COR-L47 (cell line): Measurements from ENCODE around the gene COTL1.
A peak's percentile ranks its signal among the peaks of the same experiment; 100 is the strongest.
"Not testable (repeated sequence)": the region's sequence is repeated elsewhere in the genome, so short reads cannot be mapped to it uniquely, and the experiment has no call there.

Source experiments
- DNase-seq: peaks from one replicate; lab custom pipeline; 2025; lab: John Stamatoyannopoulos, UW

Gene COTL1

GRCh38 chr16:84643180-84643583 is 25.3 kb upstream of the COTL1 start:
- DNase-seq, result peak; percentile 73

DNA sequence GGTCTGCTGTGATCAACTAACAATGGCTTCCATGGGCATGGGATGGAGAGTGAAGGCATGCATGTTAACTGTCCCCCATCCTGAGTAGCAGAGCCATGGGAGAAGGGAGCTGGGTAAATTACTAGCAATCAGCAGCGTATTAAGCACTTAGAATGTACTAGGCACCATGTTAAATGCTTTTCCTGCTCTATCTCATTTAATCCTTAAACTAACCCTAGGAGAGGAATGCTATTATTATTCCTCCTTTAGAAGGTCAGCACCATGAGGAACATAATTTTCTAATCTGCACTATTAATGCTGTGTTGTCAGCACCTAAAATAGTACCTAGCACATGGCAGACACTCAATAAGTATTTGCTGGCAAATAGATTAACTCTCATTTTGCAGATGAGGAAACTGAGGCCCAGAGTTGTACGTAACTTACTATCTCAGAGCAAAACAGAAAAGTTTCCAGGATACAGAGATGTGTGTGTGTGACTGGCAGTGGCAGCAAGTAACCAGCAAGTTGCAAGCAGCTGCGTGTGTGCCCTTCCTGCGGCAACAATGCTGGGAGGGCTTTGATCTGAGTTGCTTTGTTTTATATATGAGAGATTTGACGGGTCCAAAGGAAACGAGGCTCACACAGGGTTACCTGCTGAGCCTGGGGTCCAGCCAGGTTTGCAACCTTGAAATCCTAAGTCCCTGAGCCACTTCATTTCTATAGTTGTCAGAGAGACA is 23.9 kb upstream of the COTL1 start:
- DNase-seq, result no peak

DNA sequence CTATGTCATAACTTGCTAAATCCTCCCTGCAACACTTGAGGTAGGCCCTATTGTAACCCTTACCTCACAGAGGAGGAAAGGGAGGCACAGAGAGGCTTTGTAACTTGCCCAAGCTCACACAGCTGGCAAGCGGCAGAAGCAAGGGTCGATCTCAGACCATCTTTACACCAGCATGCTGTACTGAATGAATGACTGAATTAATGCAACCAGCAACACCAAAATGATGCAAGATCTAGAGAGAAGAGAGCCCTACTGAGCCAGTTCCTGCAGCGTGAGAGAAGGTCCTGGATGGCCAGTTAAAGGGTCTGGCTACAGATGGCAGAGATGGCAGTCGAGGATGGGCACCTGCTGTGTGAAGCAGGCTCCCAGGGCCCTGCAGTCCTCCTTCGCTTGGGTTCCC is 22.3 kb upstream of the COTL1 start:
- no peak for DNase-seq

- DNase-seq, result no peak
Measured at GRCh38 chr16:84638231-84638806, 20.4 kb upstream of the COTL1 start.

DNA sequence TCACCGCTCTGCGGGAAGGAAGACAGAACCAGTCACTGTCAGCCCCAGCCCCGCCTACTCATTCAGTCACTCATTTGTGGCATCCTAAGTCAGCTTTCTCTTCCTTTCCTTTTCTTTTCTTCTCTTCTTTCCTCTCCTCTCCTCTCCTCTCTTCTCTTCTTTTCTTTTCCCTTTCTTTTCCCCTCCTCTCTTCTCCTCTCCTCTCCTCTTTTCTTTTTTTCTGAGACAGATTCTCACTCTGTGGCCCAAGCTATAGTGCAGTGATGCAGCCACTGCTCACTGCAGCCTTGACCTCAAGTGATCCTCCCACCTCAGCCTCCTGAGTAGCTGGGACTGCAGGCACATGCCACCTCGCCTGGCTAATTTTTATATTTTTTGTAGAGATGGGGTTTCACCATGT is 19.8 kb upstream of the COTL1 start:
- DNase-seq, result no peak

DNA sequence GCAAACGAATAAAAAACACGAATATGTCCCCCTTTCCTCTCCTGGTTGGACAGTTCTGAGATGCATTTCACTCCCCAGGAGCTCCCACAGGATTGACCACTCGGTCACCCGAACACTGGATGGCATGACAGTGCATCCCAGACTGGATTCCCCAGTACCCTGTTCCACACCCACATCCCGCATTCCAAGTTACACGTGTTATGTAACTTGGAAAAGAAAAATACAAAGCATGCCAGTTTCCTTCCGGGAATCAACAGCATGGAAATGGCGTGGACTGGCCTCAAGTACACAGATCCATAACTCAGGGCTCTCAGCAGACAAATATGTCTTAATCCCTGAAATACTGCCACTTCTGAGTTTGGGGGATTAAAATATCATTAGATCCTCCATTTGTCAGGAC is 17.8 kb upstream of the COTL1 start:
- no peak for DNase-seq

- DNase-seq, result no peak
Measured at GRCh38 chr16:84633622-84634021, 15.7 kb upstream of the COTL1 start.

GRCh38 chr16:84632862-84633261 is 15.0 kb upstream of the COTL1 start:
- DNase-seq, result not testable (repeated sequence)

DNA sequence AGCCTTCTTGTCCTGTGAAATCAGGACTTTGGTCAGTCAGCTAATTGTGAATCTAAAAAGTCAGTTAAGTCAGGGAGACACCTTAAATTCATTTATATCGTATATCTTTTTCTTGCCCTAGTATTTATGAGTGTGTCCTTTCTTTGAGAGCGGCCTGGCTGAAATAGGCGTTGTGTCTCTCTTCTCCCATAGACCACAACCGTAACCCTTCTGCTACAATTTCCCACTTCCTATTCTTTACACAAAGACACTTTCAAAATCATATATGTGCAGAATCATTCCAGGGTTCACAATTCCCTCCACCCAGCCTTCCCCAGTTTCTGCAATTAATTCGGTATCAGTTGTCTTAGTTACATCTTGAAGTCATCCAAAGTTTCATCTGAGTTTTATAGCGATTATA is 14.0 kb upstream of the COTL1 start:
- DNase-seq, result no peak

GRCh38 chr16:84631153-84631466 is 13.2 kb upstream of the COTL1 start:
- DNase-seq, result no peak

GRCh38 chr16:84630446-84631152 is 12.7 kb upstream of the COTL1 start:
- no peak for DNase-seq

GRCh38 chr16:84630009-84630408 is 12.1 kb upstream of the COTL1 start:
- no peak for DNase-seq

DNA sequence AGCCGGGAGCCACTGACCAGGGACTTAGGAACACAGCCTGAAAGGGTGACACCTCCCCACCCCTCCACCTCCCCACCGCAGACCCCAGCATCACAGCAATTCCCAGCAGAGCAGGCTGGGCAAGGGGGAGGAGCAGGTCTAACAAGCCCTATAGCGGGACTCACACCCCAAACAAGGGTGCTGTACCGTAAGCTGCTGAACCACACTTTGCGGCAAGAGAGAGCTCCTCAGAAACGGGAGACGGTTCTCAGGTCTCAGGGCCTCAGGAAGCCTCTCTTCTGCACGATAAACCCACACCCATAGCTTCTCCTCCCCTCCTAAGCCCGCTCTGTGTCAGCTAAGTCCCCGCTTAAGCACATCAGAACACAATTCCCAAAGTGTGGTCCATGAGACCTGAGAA is 11.7 kb upstream of the COTL1 start:
- no peak for DNase-seq

- DNase-seq, result no peak
Measured at GRCh38 chr16:84628226-84628731, 10.4 kb upstream of the COTL1 start.

DNA sequence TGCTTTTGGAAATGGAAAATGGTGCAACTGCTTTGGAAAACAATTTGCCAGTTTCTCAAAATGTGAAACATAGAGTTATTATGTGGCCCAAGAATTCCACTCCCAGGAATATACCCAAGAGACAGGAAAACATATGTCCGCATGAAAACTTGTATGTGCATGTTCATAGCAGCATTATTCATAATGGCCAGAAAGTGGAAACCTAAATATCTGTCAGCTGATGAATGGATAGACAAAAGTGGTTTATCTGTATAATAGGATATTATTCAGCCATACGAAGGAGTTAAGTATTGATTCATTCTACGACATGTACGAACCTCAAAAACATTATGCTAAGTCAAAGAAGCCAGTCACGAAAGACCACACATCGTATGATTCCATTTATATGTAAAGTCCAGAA is 7.7 kb upstream of the COTL1 start:
- no peak for DNase-seq

GRCh38 chr16:84620913-84621312 is 3.0 kb upstream of the COTL1 start:
- not testable (repeated sequence) for DNase-seq

DNA sequence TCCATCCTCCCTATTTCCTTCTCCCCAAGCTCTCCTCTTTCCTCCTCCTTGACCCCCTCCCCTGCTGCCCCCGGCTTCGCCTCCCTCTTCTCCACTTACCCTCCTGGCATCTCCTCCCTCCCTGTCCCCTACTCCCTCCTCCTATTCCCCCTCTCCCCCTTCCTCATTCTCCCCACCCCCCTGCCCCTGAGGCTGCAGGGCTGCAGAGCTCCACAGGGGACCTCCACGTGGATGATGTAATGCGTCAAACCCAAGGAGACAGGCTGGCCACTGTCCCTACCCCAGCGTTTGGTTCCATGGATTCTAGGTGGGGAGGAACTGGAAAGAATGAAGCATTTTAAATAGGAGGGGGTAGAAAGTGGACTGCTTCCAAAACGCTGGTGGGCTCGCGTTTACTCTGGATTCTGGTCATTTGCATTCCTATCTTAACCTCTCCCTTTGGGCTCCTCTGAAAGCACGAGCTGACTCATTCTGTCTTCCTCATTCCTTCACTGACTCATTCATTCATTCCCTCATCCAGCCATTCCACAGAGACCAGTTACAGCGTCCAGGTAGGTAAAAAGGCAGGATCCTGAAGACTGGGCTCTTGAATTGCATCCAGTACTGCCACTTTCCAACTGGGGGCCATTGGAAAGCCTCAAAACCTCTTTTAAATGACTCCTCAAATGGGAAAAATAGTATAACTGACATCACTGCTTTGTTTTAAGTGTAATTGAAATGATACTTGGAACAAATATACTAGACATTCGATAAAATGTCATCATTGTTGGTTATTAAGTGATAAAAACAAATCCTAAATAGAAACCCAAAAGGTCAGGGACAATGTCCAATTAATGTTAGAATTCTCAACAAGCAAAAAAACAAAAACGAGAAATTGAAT is 943 bp upstream of the COTL1 start:
- DNase-seq, result no peak

DNA sequence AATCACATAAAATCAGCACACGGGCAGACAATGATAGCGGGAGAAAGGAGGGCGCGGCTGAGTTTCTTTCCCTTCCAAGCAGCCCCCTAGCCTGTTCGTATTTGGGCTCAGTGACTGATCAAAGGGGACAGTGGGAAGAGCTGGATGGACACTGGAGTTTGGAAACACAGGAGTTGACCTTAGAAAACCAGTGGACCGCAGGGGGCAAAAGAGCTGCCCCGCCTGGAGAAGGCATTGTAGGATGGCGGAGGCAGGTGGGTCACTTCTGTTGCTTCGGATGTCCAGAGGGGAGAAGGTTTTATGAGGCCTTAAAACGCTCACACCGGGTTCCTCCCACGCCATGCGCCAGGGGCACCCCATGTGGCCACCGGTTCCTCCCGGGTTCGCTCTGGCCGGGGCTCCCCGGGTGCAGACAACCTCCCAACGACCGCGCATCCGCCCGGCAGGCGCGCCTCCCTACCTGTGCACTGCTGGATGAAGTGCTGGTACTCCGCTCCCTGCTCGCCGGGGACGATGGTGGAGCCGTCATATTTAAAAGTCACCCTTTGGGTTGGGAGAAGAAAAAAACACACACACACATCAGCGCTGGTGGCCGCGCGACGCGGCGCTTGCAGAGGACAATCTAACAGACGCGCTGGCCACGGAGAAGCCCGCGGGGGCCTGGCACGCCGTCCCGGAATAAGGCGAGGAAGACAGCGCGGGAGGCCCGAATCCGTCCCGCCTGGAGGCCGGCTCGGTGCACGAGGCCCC is 662 bp downstream of the COTL1 start:
- peak; percentile 25 for DNase-seq

DNA sequence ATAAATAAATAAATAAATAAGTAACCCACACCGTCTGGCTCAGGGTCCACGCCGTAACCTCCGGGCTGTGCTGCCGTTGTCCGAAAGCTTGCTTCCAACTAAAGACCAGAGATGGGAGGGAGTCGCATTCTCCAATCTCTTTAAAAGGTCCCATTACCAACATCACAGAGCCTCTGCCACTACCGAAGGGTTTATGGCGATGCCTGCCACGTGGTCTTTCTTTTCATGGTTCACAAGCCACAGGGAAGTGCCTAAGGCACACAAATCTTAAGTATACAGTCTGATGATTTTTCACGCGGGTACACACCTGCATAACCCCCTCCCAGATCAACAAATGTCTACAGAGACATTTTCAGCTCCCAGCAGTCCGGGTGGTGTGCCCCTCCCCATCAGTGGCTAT is 1.4 kb downstream of the COTL1 start:
- no peak for DNase-seq

DNA sequence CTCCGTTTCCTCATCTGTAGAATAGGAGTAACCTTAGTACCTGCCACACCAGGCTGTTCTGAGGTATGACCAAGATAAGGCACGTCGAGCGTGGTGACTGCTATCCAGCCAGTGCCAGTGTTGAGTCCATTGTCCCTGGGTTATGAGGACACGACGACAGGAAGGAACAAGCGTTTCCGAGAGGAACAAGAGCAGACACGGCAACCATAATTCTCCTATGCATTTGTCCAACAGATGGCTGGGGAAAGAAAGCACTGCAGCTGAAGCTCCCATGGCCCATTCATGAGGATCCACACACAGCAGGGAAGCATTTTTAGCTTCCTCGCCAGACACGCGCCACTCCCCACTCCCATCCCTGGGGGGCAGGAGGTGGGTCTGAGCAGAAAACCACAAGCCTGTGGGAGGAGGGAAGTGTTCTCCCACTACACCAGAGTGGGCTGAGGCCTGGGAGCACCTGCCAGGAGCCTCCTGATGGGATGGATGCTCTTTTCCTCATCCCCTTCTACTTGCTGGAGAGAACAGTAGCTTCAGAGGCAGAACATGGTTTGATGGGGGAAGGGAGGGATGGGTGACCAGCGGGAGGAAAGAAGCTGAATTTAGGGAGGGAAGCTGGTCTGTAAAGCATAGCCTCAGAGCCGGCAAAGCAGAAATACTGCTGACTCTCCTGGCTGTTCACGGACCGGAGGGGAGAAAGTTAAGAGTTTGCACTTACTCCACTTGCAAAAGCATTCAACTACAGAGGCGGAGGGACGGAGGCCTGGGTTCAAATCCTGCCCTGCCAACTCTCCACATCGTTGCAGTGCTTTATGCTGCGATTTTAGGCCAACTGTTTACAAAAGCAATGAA is 2.7 kb downstream of the COTL1 start:
- no peak for DNase-seq

GRCh38 chr16:84614623-84614967 is 3.3 kb downstream of the COTL1 start:
- DNase-seq, result no peak
